H1 (cell line): Measurements from ENCODE around the gene ASCC1.

Source experiments
- MAX ChIP-seq: IDR thresholded peaks from 2 replicates; pipeline ENCODE4 v1.6.1; 2012; ENCODE audit warnings: inconsistent platforms
- POLR2A ChIP-seq, 2 experiments: IDR thresholded peaks; 1 replicate in 1 of 2; 2 replicates in 1 of 2; pipeline ENCODE4 v1.6.1; 2011; ENCODE audit warnings: low read depth in 2 of 2, low read length in 2 of 2, mild to moderate bottlenecking in 2 of 2; ENCODE audit errors: control extremely low read depth in 1 of 2
- POLR2AphosphoS5 ChIP-seq: IDR thresholded peaks from 2 replicates; pipeline ENCODE4 v1.6.1; 2011; ENCODE audit warnings: low read depth, low read length
- SUZ12 ChIP-seq: fragments of 200-600 bp; sonication (generic); IDR thresholded peaks from 2 replicates; pipeline ENCODE4 v1.6.1; 2012; ENCODE audit warnings: mild to moderate bottlenecking, inconsistent platforms, low read length, moderate library complexity, mixed read lengths
- TAF1 ChIP-seq: IDR thresholded peaks from 2 replicates; pipeline ENCODE4 v1.6.1; 2011; ENCODE audit warnings: mild to moderate bottlenecking, low read depth, low read length
- TBP ChIP-seq: IDR thresholded peaks from 2 replicates; pipeline ENCODE4 v1.6.1; 2011; ENCODE audit warnings: low read depth, low read length, improper control_type of control experiment
- TCF12 ChIP-seq: IDR thresholded peaks from 2 replicates; pipeline ENCODE4 v1.6.1; 2011; ENCODE audit warnings: low read depth, mild to moderate bottlenecking, low read length
- TF ChIP-seq, protein P1 (sequence below), 3 experiments: IDR thresholded peaks; 1 replicate in 2 of 3; 2 replicates in 1 of 3; pipeline versions ENCODE4 v1.5.1 to v1.6.1; 2011; ENCODE audit warnings: low read length in 3 of 3, mild to moderate bottlenecking in 3 of 3, inconsistent platforms in 2 of 3, low read depth in 1 of 3, moderate library complexity in 1 of 3; ENCODE audit not compliant: insufficient read depth in 1 of 3; ENCODE audit errors: control extremely low read depth in 1 of 3

- TF ChIP-seq, protein P1, sequence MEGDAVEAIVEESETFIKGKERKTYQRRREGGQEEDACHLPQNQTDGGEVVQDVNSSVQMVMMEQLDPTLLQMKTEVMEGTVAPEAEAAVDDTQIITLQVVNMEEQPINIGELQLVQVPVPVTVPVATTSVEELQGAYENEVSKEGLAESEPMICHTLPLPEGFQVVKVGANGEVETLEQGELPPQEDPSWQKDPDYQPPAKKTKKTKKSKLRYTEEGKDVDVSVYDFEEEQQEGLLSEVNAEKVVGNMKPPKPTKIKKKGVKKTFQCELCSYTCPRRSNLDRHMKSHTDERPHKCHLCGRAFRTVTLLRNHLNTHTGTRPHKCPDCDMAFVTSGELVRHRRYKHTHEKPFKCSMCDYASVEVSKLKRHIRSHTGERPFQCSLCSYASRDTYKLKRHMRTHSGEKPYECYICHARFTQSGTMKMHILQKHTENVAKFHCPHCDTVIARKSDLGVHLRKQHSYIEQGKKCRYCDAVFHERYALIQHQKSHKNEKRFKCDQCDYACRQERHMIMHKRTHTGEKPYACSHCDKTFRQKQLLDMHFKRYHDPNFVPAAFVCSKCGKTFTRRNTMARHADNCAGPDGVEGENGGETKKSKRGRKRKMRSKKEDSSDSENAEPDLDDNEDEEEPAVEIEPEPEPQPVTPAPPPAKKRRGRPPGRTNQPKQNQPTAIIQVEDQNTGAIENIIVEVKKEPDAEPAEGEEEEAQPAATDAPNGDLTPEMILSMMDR (IDR thresholded peaks at IDR 0.05; ENCODE audit: control extremely low read depth in 1 of 3, insufficient read depth in 1 of 3, low read depth in 1 of 3, low read length in 3 of 3): no peak
- no peak for TF ChIP-seq SUZ12
- no peak for TF ChIP-seq TCF12
- TF ChIP-seq MAX: no peak
- TF ChIP-seq TBP: no peak
- no peak for TF ChIP-seq POLR2AphosphoS5
- no peak for TF ChIP-seq TAF1
- TF ChIP-seq POLR2A (IDR thresholded peaks at IDR 0.05; ENCODE audit: control extremely low read depth in 1 of 2, low read depth in 2 of 2, low read length in 2 of 2): no peak
These were observed 139.3 kb downstream of the ASCC1 start for GRCh38 chr10:72076756-72077155.
